Right ventricle myocardium inferior (tissue), 1 donor: Measurements from ENCODE around the gene TMEM240. TPM values are rescaled to one million over a fixed set of nuclear protein-coding genes. Genes with fewer than 3 reads are reported as not detected.

ENCODE experiments used
- ATAC-seq: fragments of 200-7000 bp; cut with Tn5 transposase; one replicate; pipeline ENCODE4 v1.9.1; 2020; ENCODE audit warnings: mild to moderate bottlenecking, moderate library complexity
- DNase-seq: peaks from one replicate; pipeline ENCODE4 v3.0.0; 2021; ENCODE audit errors: missing footprints
- intact Hi-C: fragments of 100-400 bp; cut with DNase I; formaldehyde crosslinking; loops from one replicate; pipeline ENCODE4 v1.11.0; 2022
- long read RNA-seq: library from polyadenylated mRNA; unstranded; transcript quantifications from one replicate; pipeline ENCODE4 v2.0.0, GENCODE V29; 2021
- total RNA-seq: library from RNA; stranded (reverse); fragmentation: NEBNext Ultra II Directional; extraction: Animal tissue kit (Norgen Biotek cat#: 25700); gene quantifications from one replicate; pipeline ENCODE4 v1.2.1, GENCODE V29; 2021
- donor health status: DM: no; HTN: yes; CAD: no; lungs with severe emphysema.

TMEM240 gene
- 6.9 TPM for total RNA-seq
- long read RNA-seq, partial matches to known transcripts, result 0 of 1 reads
- long read RNA-seq, other reads (novel, unspliced or antisense), result 0 of 1 reads

GRCh38 chr1:1540090-1540817 lies at the start of gene TMEM240:
TMEM240 (minus strand) TSS chr1:1540624; CDS start chr1:1540346, 278 bp downstream.
- peak; percentile 89 for DNase-seq
- ATAC-seq, result peak; percentile 72
- intact Hi-C loops, result no loop called here

GRCh38 chr1:1583347-1584010 lies 43.1 kb upstream of the TMEM240 start:
- DNase-seq, result no peak
- ATAC-seq, result no peak
- intact Hi-C loops, result no loop called here

GRCh38 chr1:1582585-1583346 lies 42.3 kb upstream of the TMEM240 start:
- DNase-seq, result no peak
- ATAC-seq, result no peak
- intact Hi-C loops, result no loop called here

- ATAC-seq (no peak), DNase-seq (no peak)
- intact Hi-C loops, result loop anchor here (10.0 kb wide), 1 partner anchor 64 kb away; the partner anchor contains the start of gene ATAD3A
Measured at GRCh38 chr1:1578371-1578940, 38.0 kb upstream of the TMEM240 start.

- intact Hi-C loops, result loop anchor here (10.0 kb wide), 1 partner anchor 63 kb away; the partner anchor contains the start of gene ATAD3A
- DNase-seq (no peak), ATAC-seq (no peak)
Measured at GRCh38 chr1:1577367-1578011, 37.1 kb upstream of the TMEM240 start.

GRCh38 chr1:1574721-1575537 lies 34.5 kb upstream of the TMEM240 start, which contains the start of gene SSU72:
SSU72 (minus strand) TSS chr1:1574863; CDS start chr1:1574557, 306 bp downstream.
- ATAC-seq, result peak; percentile 95
- peak; percentile 98 for DNase-seq
- intact Hi-C loops, result loop anchor here (1.0 to 10.0 kb wide), 2 partner anchors 40 to 60 kb away; partner anchors contain the start of genes ATAD3A and MIB2

- intact Hi-C loops, result loop anchor here (1.0 to 10.0 kb wide), 2 partner anchors 41 to 59 kb away; partner anchors contain the start of genes ATAD3A and MIB2
- ATAC-seq (peak; percentile 78), DNase-seq (no peak)
Measured at GRCh38 chr1:1573843-1574720, 33.7 kb upstream of the TMEM240 start.

GRCh38 chr1:1569341-1569740 lies 28.9 kb upstream of the TMEM240 start:
- DNase-seq (no peak), ATAC-seq (no peak)
- intact Hi-C loops, result no loop called here

- intact Hi-C loops, result no loop called here
- ATAC-seq (no peak), DNase-seq (no peak)
Measured at GRCh38 chr1:1567891-1568291, 27.5 kb upstream of the TMEM240 start.

- DNase-seq, result no peak
- ATAC-seq, result no peak
- intact Hi-C loops, result no loop called here
Measured at GRCh38 chr1:1567152-1567875, 26.9 kb upstream of the TMEM240 start.

- intact Hi-C loops, result no loop called here
- DNase-seq (no peak), ATAC-seq (no peak)
Measured at GRCh38 chr1:1565340-1565739, 24.9 kb upstream of the TMEM240 start.

GRCh38 chr1:1564268-1564667 lies 23.8 kb upstream of the TMEM240 start:
- ATAC-seq (no peak), DNase-seq (no peak)
- intact Hi-C loops, result no loop called here

- intact Hi-C loops, result no loop called here
- ATAC-seq (no peak), DNase-seq (no peak)
Measured at GRCh38 chr1:1563688-1564087, 23.3 kb upstream of the TMEM240 start.

GRCh38 chr1:1562556-1563195 lies 22.3 kb upstream of the TMEM240 start:
- intact Hi-C loops, result no loop called here
- DNase-seq (no peak), ATAC-seq (peak; percentile 65)

GRCh38 chr1:1561801-1562470 lies 21.5 kb upstream of the TMEM240 start:
- intact Hi-C loops, result no loop called here
- ATAC-seq, result no peak
- DNase-seq, result no peak
